GM21723 (cell line): ENCODE measurements around the gene TXNRD2.

Experiments
- ATAC-seq: cut with Tn5 transposase; IDR thresholded peaks from one replicate; pipeline ENCODE4 v1.9.1; 2021; ENCODE audit warnings: mild to moderate bottlenecking, moderate library complexity; ENCODE audit not compliant: unreplicated experiment

The TXNRD2 gene

GRCh38 chr22:19905347-19906276, 36.0 kb downstream of the TXNRD2 start:
- no peak for ATAC-seq

GRCh38 chr22:19904935-19905334, 36.7 kb downstream of the TXNRD2 start:
- ATAC-seq = no peak

- no peak for ATAC-seq
Observed at GRCh38 chr22:19904174-19904856, 37.3 kb downstream of the TXNRD2 start.

- no peak for ATAC-seq
Observed at GRCh38 chr22:19903513-19903912, 38.1 kb downstream of the TXNRD2 start.

- ATAC-seq = no peak
Observed at GRCh38 chr22:19903031-19903430, 38.6 kb downstream of the TXNRD2 start.

DNA sequence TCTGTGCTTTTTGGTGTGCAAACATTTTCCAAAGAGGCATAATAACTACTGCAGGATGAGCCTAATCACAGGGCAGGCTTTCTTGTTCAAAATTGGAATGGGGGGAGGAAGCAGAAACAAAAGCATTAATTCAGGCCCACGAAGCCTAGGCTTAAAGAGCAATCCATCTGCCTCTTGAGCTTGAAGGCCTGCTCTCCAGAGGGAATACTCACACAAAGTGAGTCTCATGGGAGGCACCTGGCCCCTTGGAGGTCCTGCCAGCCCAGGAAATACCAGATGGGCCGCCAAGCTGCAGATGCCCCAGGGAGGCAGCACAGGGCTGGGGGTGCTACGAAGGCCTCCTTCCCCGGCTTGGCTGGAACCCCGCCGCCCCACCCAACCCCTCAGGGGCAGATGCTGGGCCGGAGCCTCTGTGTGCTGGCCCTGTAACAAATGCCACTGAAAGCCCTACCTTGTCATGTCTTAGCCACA, 39.3 kb downstream of the TXNRD2 start:
- no peak for ATAC-seq

GRCh38 chr22:19901577-19902244, 39.9 kb downstream of the TXNRD2 start:
- no peak for ATAC-seq

GRCh38 chr22:19900707-19901436, 40.7 kb downstream of the TXNRD2 start:
- ATAC-seq = no peak

DNA sequence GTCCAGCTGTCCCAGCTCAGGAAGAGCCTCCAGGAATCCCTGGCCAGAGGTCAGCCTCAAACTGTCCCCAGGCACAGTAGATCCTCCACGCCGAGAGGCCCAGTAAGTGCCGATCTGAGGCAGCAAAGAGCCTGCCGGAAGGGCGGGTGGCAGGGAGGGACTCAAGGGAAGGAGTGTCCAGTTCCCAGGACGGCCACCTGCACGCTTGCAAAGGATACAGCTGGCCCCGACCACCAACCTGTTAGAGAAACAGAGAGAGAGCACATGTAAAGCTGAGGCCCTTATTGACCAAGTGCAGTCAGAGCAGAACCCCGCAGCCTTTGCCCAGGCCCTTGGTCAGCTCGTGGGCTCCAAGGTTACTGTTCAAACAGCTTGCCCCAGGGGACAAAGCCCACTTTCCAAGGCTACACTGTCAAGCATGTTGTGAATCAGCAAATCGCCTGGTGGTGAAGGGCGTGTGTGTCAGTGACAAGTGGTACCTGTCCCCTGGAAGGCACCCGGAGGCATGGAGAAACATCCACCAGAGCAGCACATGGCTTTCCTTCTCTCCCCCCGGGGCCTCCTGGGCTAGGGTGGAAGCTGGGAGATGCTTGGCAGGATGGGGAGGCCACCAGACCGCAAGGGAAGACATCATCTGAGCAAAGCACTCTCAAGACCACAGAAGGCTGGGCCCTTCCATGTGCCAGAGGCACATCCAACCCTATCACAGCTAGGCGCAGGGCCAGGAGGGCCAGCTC, 42.6 kb downstream of the TXNRD2 start:
- ATAC-seq = no peak

GRCh38 chr22:19898145-19898544, 43.5 kb downstream of the TXNRD2 start:
- no peak for ATAC-seq

- no peak for ATAC-seq
Observed at GRCh38 chr22:19897726-19898125, 43.9 kb downstream of the TXNRD2 start.

DNA sequence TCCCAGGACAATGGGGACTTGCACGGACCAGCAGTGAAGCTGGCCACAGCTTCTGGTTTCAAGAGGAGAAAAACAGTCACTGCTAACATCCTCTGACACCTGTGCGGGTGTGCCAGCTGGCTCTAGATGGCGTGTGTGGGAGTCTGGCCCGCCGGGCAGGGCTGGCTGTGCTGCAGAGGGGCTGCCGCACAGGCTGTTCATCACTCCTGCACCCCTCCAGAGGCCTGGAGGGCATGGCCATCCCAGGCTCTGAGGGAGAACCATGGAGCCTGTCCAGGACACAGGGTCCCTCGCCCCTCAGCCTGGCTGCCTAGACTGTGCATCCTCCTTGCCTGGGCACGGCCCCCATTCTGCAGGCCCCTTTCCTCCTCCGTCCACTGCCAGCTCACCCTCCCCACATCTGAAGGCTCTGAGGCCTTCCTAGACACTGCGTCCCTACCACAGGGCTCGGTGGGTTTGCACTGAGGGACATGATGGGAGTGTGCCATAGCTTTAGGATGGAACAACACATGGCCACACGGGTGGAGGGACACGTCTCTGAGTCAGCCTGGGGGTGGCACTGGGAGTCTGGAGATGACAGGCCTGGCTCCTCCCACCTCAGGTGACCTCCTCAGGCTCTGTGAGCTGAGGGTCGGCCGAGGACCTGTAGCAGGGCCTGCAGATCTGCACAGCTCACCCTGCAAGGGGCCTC, 44.8 kb downstream of the TXNRD2 start:
- no peak for ATAC-seq

- no peak for ATAC-seq
Observed at GRCh38 chr22:19895160-19895849, 46.3 kb downstream of the TXNRD2 start.

GRCh38 chr22:19893363-19893762, 48.3 kb downstream of the TXNRD2 start:
- ATAC-seq = no peak

DNA sequence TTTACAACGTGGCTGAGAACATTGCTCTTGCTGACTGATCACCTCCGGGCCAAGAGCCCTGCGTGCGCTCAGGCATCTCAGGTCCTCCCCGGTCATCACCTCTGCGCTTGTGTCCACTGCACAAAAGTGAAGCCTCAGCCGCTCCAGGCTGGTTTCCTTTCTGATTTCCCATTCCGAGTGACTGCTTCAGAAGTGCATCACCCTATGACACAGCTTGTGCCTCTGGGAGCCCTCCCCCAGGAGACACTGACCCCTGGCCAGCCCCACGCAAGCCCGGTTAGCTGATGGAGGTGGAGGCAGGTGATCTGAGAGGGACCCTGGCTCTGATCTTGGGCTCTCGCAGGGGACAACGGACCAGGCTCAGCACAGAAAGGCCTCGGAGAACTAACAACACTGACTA, 48.7 kb downstream of the TXNRD2 start:
- no peak for ATAC-seq

GRCh38 chr22:19892257-19892879, 49.2 kb downstream of the TXNRD2 start:
- no peak for ATAC-seq

DNA sequence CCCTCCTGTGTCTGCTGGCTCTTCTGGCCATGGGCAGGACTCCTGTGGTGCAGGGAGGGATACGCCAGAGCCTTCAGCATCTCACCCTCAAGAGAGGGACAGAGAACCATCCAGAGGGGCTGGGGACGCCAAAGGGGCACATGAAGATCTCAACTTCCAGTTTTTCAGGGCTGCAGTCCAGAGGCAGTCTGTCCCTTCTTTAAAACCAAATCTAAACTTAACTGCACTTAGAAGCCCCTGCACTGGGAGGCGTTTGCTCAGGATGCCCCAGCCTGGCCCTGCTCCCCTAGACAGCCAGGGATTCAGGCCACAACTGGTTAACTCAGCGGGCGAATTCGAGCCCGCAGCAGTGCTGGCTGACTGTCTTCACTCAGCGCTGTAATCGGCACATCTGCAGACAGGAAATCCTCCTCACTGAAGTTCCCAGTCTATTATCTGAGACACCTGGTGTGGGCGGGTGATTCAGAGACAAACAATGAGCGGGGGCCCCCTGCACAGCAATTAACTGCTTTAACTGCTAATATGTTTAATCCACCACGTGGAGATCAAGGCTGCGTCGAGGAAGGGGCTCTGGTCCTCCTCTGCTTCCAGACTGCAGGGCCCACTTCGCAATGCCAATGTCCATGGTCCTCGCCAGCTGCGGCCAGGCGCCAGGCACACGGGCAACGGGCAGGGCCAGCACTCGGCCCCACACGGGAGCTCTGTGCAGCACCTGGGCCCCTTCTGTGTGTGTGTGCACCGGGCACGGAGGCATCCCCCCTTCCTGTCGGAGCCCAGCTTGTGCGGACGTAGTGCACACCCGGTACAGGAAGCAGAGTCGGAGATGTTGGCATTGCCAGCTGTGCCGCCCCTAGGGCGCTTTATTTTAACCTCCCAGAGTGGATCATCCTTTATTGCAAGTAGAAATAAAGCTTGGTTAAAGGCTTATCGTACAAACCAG, 50.0 kb downstream of the TXNRD2 start:
- ATAC-seq = no peak
